Fibroblast of villous mesenchyme (primary cell): Measurements from ENCODE around the gene KIF21B. TPM values are rescaled to one million over a fixed set of nuclear protein-coding genes. Genes with fewer than 3 reads are reported as not detected.

Source experiments
- DNase-seq: peaks from one replicate; pipeline ENCODE4 v3.0.0-alpha.2; 2010; ENCODE audit warnings: low read depth
- H3K4me3 ChIP-seq: 2 replicates; pipeline ENCODE4 v1.5.1; 2011; ENCODE audit warnings: low read depth, mild to moderate bottlenecking, low read length
- CTCF ChIP-seq: IDR thresholded peaks from 2 replicates; pipeline ENCODE4 v1.5.1; 2012; ENCODE audit warnings: low read depth, mild to moderate bottlenecking, low read length; ENCODE audit not compliant: insufficient read depth
- total RNA-seq: library from RNA; depleted of rRNA; stranded (reverse); fragments of >200 nt; gene quantifications from 2 replicates; pipeline ENCODE4 v1.2.3, GENCODE V29; 2012

Gene KIF21B
- total RNA-seq, 1 donor, result under 0.01 TPM

GRCh38 chr1:201022493-201022819, 1.1 kb downstream of the KIF21B start:
- DNase-seq, result no peak
- peak overlapping the region; percentile 60 for H3K4me3 ChIP-seq
- no peak for TF ChIP-seq CTCF

DNA sequence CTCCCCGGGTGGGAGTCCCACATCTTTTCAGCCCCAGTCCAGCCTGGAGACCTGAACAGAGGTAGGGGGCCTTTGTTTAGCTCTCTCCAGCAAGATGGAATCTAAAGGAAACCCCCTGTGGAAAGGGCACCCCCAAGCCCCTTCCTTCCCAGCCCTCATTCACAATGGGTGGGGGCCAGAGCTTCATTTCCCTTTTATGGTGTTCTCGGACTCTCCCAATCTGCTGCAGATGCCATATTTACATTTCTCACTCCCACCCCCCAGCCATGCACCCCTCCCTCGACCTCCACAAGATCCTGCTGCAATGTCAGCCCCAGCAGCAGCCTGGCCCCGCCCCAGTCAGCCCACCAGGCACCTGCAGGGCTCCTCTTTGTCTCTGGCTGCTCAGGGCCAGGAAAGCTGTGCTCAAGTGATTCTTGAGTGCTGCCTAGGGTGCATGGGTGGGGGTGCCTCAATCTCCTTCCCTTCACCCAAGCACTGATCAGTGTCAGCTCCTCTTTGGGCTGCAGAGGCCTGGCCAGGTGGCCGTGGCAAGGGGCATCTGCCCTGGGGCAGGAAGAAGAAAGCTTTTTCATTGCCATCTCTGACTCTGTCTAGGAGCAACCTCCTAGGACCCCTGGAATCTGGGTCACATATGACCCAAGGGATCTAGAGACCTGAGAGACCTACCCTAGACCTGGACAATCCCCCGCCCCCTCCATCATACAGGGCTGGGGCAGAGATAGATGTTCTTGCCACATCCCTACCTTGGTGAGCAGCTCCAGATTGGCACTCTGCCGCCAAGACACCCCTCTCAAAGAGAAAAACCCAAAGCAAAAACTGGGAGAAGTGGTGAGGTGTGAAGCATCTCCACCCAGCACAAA, 1.7 kb downstream of the KIF21B start:
- TF ChIP-seq CTCF, result no peak
- no peak for DNase-seq
- H3K4me3 ChIP-seq, result no peak overlapping the region

GRCh38 chr1:201020721-201021629, 2.5 kb downstream of the KIF21B start:
- peak; percentile 53 for TF ChIP-seq CTCF
- peak; percentile 28 for DNase-seq
- no peak overlapping the region for H3K4me3 ChIP-seq

- no peak overlapping the region for H3K4me3 ChIP-seq
- no peak for TF ChIP-seq CTCF
- DNase-seq, result no peak
Measured at GRCh38 chr1:201020040-201020591, 3.4 kb downstream of the KIF21B start.

DNA sequence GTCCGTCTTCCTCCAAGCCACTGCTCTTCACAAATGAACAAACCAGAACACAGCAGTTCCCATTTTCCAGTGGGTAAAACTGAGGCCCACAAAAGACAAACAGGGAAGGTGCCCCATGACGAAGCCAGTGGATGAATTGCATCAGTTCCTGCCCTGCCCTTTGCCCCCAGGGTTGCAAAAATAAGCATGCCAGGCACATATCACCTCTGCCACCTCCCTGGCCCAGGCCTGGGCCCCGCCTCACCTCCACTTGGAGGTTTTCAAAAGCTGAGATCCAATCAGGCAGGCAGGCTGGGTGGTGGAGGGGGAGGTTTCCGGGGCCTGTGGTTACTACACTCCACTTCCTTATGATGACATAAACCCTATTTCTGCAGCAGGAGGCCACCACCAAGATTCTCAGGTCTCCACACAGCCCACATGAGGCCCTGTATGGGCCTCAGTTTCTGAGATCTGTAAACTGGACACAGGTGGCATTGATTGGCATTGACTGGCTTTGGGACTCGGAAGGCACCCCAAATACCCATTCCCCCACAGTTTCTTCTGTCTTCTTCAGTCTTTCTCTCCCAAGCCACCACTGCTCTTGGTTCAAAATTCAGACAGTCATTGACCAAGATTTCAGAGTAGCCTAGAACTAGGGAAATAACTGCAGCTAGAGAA, 4.1 kb downstream of the KIF21B start:
- H3K4me3 ChIP-seq, result no peak overlapping the region
- TF ChIP-seq CTCF, result no peak
- DNase-seq, result peak; percentile 59

- H3K4me3 ChIP-seq, result no peak overlapping the region
- no peak for DNase-seq
- no peak for TF ChIP-seq CTCF
Measured at GRCh38 chr1:201017828-201018163, 5.7 kb downstream of the KIF21B start.
